ENCODE data around the gene XPR1. TPM values are rescaled to one million over a fixed set of nuclear protein-coding genes. Genes with fewer than 3 reads are reported as not detected.
"Not testable (repeated sequence)": the region's sequence is repeated elsewhere in the genome, so short reads cannot be mapped to it uniquely, and the experiment has no call there.

The XPR1 gene
- total and polyA plus RNA-seq, 9 donors: 6.5 to 12.4 (median 9.1) TPM

- no CpG with 5 or more reads among the region's 2 CpGs for WGBS (ENCODE audit: insufficient coverage)
- H3K36me3 ChIP-seq (ENCODE audit: control insufficient read depth, insufficient read depth, low read length); H3K27ac ChIP-seq (ENCODE audit: low read length); DNase-seq; H3K9me3 ChIP-seq (replicated peaks; ENCODE audit: control insufficient read depth, low read depth, low read length); H3K4me1 ChIP-seq (ENCODE audit: control insufficient read depth, insufficient read depth, low read length); H3K27me3 ChIP-seq (ENCODE audit: control insufficient read depth, insufficient read depth, low read length); H3K4me3 ChIP-seq (ENCODE audit: low read length): not testable (repeated sequence)
Measured at GRCh38 chr1:180791152-180791551, 159.3 kb downstream of the XPR1 start.

GRCh38 chr1:180791806-180792205, 160.0 kb downstream of the XPR1 start:
- Histone ChIP-seq H3K4me3 (ENCODE audit: low read length) (no peak overlapping the region), H3K27me3 (ENCODE audit: control insufficient read depth, insufficient read depth, low read length) (no peaks in the 10 kb centered on the region), H3K27ac (ENCODE audit: low read length) (no peak overlapping the region), H3K36me3 (ENCODE audit: control insufficient read depth, insufficient read depth, low read length) (no peaks in the 10 kb centered on the region), H3K9me3 (replicated peaks; ENCODE audit: control insufficient read depth, low read depth, low read length) (no peaks in the 10 kb centered on the region), H3K4me1 (ENCODE audit: control insufficient read depth, insufficient read depth, low read length) (no peaks in the 10 kb centered on the region)
- WGBS (ENCODE audit: insufficient coverage): 46% methylated on average over 2 of the region's 3 CpGs
- no peak for DNase-seq

GRCh38 chr1:180793451-180793850, 161.6 kb downstream of the XPR1 start:
- H3K4me3 ChIP-seq (ENCODE audit: low read length): no peak overlapping the region
- no peaks in the 10 kb centered on the region for H3K9me3 ChIP-seq (replicated peaks; ENCODE audit: control insufficient read depth, low read depth, low read length)
- WGBS (ENCODE audit: insufficient coverage): no CpG with 5 or more reads among the region's 2 CpGs
- DNase-seq: no peak
- no peaks in the 10 kb centered on the region for H3K36me3 ChIP-seq (ENCODE audit: control insufficient read depth, insufficient read depth, low read length)
- H3K27me3 ChIP-seq (ENCODE audit: control insufficient read depth, insufficient read depth, low read length): no peaks in the 10 kb centered on the region
- no peak overlapping the region for H3K27ac ChIP-seq (ENCODE audit: low read length)
- no peaks in the 10 kb centered on the region for H3K4me1 ChIP-seq (ENCODE audit: control insufficient read depth, insufficient read depth, low read length)

DNA sequence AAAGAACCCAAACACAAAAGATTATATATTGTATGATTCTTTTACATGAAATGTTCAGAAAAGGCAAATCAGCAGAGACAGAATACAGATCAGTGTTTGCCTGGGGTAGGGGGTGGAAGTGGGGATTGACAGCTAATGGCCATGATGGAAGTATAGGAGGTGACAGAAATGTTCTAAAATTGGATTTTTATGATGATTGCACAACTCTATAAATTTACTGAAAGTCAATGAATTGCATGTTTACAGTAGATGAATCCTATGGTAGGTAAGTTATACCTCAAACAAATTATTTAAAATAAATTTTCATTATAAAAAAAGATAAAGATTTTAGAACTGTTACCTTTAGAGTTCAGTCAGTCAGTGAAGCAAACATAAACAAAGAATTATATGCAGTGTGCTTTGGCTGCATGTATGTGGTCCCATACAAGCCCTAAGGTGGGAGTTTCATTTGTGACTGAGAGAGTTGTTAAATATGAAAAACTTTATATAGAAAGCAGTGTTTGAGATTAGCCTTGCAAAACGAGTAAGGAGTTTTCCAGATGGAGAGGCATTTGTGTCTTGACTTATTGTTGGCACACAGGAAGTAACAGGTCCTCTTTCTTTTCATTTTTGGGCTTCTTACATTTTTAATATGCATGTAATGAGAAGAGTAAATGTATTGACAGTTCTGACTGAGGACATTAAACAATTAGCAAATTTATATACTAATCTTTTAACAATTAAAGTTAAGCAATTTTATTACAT, 165.2 kb downstream of the XPR1 start:
- Histone ChIP-seq H3K4me1 (ENCODE audit: control insufficient read depth, insufficient read depth, low read length) (no peaks in the 10 kb centered on the region), H3K36me3 (ENCODE audit: control insufficient read depth, insufficient read depth, low read length) (no peaks in the 10 kb centered on the region), H3K27me3 (ENCODE audit: control insufficient read depth, insufficient read depth, low read length) (no peaks in the 10 kb centered on the region), H3K4me3 (ENCODE audit: low read length) (no peak overlapping the region), H3K27ac (ENCODE audit: low read length) (no peak overlapping the region), H3K9me3 (replicated peaks; ENCODE audit: control insufficient read depth, low read depth, low read length) (no peaks in the 10 kb centered on the region)
- 0% methylated on average over 1 of the region's 1 CpG for WGBS (ENCODE audit: insufficient coverage)
- DNase-seq: peak; percentile 16

DNA sequence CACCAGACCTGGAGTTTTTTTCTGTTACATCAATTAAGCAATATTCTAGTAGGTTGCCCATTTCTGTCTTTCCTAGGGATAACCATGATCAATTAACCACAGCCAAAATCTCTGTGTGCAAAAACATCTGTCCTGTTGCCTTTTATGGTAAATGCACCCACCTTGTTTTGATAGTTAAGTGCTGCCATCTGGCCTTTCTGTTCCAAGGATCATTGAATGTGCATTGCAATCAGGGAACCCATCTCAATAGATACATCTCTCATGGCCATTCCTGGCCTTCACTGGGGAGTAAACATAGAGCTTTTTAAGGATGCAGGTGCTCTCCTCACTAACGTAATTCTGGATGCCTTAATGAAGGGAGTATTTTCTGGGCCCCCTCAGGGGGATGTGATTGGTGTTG, 169.1 kb downstream of the XPR1 start:
- H3K27ac ChIP-seq (ENCODE audit: low read length): no peak overlapping the region
- no peaks in the 10 kb centered on the region for H3K9me3 ChIP-seq (replicated peaks; ENCODE audit: control insufficient read depth, low read depth, low read length)
- no peaks in the 10 kb centered on the region for H3K36me3 ChIP-seq (ENCODE audit: control insufficient read depth, insufficient read depth, low read length)
- H3K4me1 ChIP-seq (ENCODE audit: control insufficient read depth, insufficient read depth, low read length): no peaks in the 10 kb centered on the region
- H3K4me3 ChIP-seq (ENCODE audit: low read length): no peak overlapping the region
- WGBS (ENCODE audit: insufficient coverage): 43% methylated on average over 1 of the region's 1 CpG
- DNase-seq: no peak
- H3K27me3 ChIP-seq (ENCODE audit: control insufficient read depth, insufficient read depth, low read length): no peaks in the 10 kb centered on the region

DNA sequence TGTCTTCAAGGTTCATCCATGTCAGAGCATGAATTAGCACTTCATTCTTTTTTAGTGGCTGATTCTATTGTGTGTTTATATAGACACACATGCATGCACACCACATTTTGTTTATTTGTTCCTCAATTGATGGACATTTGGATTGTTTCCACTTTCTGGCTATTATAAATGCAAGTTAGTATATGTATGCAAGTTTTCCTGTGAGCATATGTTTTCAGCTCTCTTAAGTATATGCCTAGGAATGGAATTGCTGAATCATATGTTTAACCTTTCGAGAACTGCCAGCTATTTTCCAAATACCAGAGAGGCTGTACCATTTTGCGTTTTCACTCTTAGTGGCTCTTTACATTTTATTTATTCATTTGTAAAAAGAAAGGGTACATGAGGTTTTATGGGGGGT, 171.0 kb downstream of the XPR1 start:
- no peak overlapping the region for H3K27ac ChIP-seq (ENCODE audit: low read length)
- H3K4me3 ChIP-seq (ENCODE audit: low read length): no peak overlapping the region
- H3K27me3 ChIP-seq (ENCODE audit: control insufficient read depth, insufficient read depth, low read length): no peaks in the 10 kb centered on the region
- H3K36me3 ChIP-seq (ENCODE audit: control insufficient read depth, insufficient read depth, low read length): no peaks in the 10 kb centered on the region
- H3K4me1 ChIP-seq (ENCODE audit: control insufficient read depth, insufficient read depth, low read length): no peaks in the 10 kb centered on the region
- DNase-seq: no peak
- WGBS (ENCODE audit: insufficient coverage): no CpG with 5 or more reads among the region's 2 CpGs
- H3K9me3 ChIP-seq (replicated peaks; ENCODE audit: control insufficient read depth, low read depth, low read length): no peaks in the 10 kb centered on the region

GRCh38 chr1:180805316-180805715, 173.5 kb downstream of the XPR1 start:
- Histone ChIP-seq H3K4me1 (ENCODE audit: control insufficient read depth, insufficient read depth, low read length) (no peaks in the 10 kb centered on the region), H3K9me3 (replicated peaks; ENCODE audit: control insufficient read depth, low read depth, low read length) (no peaks in the 10 kb centered on the region), H3K4me3 (ENCODE audit: low read length) (no peak overlapping the region), H3K27me3 (ENCODE audit: control insufficient read depth, insufficient read depth, low read length) (no peaks in the 10 kb centered on the region), H3K27ac (ENCODE audit: low read length) (no peak overlapping the region), H3K36me3 (ENCODE audit: control insufficient read depth, insufficient read depth, low read length) (no peaks in the 10 kb centered on the region)
- DNase-seq: no peak

- DNase-seq: no peak
- WGBS (ENCODE audit: insufficient coverage): no CpG with 5 or more reads among the region's 2 CpGs
- no peaks in the 10 kb centered on the region for H3K27me3 ChIP-seq (ENCODE audit: control insufficient read depth, insufficient read depth, low read length)
- H3K4me1 ChIP-seq (ENCODE audit: control insufficient read depth, insufficient read depth, low read length): no peaks in the 10 kb centered on the region
- no peaks in the 10 kb centered on the region for H3K36me3 ChIP-seq (ENCODE audit: control insufficient read depth, insufficient read depth, low read length)
- H3K4me3 ChIP-seq (ENCODE audit: low read length): no peak overlapping the region
- no peak overlapping the region for H3K27ac ChIP-seq (ENCODE audit: low read length)
- H3K9me3 ChIP-seq (replicated peaks; ENCODE audit: control insufficient read depth, low read depth, low read length): no peaks in the 10 kb centered on the region
Measured at GRCh38 chr1:180811298-180811697, 179.5 kb downstream of the XPR1 start.

DNA sequence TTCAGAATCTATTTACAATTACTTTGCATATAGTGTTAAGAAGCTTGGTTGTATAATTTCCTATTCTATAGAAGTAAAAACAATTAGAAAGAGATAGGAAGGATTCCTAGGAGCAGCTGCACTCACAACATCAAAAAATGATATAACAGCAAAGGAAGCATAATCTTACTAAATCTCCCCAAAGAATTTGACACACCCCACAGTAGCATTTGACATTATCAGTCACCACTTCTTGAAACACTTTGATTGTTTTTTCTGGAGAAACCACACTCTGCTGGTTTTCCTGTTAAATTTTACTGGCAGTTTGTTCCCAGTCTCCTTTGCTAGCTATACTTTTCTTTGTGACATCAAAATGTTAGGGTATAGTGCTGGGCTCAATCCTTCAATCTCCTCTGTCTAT, 180.1 kb downstream of the XPR1 start:
- Histone ChIP-seq H3K27ac (ENCODE audit: low read length) (no peak overlapping the region), H3K27me3 (ENCODE audit: control insufficient read depth, insufficient read depth, low read length) (no peaks in the 10 kb centered on the region), H3K9me3 (replicated peaks; ENCODE audit: control insufficient read depth, low read depth, low read length) (no peaks in the 10 kb centered on the region), H3K36me3 (ENCODE audit: control insufficient read depth, insufficient read depth, low read length) (no peaks in the 10 kb centered on the region), H3K4me1 (ENCODE audit: control insufficient read depth, insufficient read depth, low read length) (no peaks in the 10 kb centered on the region), H3K4me3 (ENCODE audit: low read length) (no peak overlapping the region)
- DNase-seq: no peak

- no peaks in the 10 kb centered on the region for H3K36me3 ChIP-seq (ENCODE audit: control insufficient read depth, insufficient read depth, low read length)
- H3K4me3 ChIP-seq (ENCODE audit: low read length): no peak overlapping the region
- no peaks in the 10 kb centered on the region for H3K9me3 ChIP-seq (replicated peaks; ENCODE audit: control insufficient read depth, low read depth, low read length)
- no peaks in the 10 kb centered on the region for H3K27me3 ChIP-seq (ENCODE audit: control insufficient read depth, insufficient read depth, low read length)
- DNase-seq: no peak
- no peak overlapping the region for H3K27ac ChIP-seq (ENCODE audit: low read length)
- no peaks in the 10 kb centered on the region for H3K4me1 ChIP-seq (ENCODE audit: control insufficient read depth, insufficient read depth, low read length)
Measured at GRCh38 chr1:180814258-180814657, 182.4 kb downstream of the XPR1 start.

DNA sequence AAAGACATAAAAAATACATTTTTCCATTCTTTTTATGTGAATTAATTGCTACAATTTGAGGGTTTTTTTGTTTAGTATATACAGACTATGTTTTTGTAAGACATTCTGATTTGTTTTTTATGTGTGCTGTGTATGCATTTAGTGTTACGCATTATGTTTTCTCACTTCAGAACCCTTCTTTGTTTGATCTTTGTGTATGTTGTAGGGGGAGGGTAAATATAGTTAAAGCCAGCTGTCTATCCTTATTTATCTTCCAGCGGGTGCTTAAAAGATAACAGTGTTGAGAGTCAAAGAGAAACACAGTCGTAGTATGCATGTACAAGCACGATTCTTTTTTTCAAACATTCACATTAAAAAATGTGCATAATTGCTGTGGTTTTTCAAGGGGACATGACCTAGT, 183.4 kb downstream of the XPR1 start:
- DNase-seq: no peak
- H3K27ac ChIP-seq (ENCODE audit: low read length): no peak overlapping the region
- no peaks in the 10 kb centered on the region for H3K9me3 ChIP-seq (replicated peaks; ENCODE audit: control insufficient read depth, low read depth, low read length)
- no peaks in the 10 kb centered on the region for H3K36me3 ChIP-seq (ENCODE audit: control insufficient read depth, insufficient read depth, low read length)
- H3K4me3 ChIP-seq (ENCODE audit: low read length): no peak overlapping the region
- no peaks in the 10 kb centered on the region for H3K27me3 ChIP-seq (ENCODE audit: control insufficient read depth, insufficient read depth, low read length)
- H3K4me1 ChIP-seq (ENCODE audit: control insufficient read depth, insufficient read depth, low read length): no peaks in the 10 kb centered on the region
- 100% methylated on average over 1 of the region's 4 CpGs for WGBS (ENCODE audit: insufficient coverage)
